CD4-positive, alpha-beta T cell treated with Interleukin-17A for 1 hour (primary cell): ENCODE measurements around the gene MACROD2.

Source experiments
- DNase-seq: peaks from one replicate; pipeline ENCODE4 v3.0.0-alpha.2; 2020

Gene MACROD2

DNA sequence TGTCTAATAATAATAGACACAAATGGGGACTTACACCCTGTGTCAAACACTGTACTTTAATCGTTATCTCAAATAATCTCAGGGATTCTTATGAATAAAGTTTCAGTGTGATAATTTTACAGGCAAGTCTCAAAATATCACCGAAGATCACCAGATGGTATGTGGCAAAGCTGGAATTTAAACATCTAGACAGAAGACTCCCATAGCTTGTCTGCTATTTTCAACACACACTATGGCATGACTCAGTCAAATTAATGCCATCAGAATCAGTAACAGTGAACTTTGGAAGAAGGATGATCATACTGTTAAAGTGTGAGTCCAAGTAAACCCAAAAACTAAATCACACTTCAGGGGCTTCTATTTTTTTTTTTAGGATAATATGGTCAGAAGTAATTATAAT lies 1209.7 kb downstream of the MACROD2 start:
- no peak for DNase-seq

- no peak for DNase-seq
These were observed 1210.4 kb downstream of the MACROD2 start for GRCh38 chr20:15205719-15206118.

DNA sequence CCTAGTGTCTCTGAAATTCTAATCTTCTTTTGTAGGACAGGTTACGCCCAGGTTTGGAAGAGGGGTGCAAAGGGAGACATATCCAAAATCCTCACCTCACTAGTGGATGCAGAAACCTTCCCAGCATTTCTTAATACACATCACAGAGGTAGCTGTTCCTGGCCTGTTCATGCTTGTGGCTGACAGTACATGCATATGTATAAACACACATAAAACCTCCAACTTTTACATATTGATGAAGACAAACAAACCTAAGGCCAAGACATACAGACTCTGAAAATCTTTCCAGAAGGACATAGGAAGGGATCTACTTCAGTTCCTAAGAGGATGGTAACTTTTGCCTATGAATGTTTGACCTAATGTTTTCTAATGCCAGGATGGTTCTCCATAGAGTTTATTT lies 1214.2 kb downstream of the MACROD2 start:
- DNase-seq, result no peak

DNA sequence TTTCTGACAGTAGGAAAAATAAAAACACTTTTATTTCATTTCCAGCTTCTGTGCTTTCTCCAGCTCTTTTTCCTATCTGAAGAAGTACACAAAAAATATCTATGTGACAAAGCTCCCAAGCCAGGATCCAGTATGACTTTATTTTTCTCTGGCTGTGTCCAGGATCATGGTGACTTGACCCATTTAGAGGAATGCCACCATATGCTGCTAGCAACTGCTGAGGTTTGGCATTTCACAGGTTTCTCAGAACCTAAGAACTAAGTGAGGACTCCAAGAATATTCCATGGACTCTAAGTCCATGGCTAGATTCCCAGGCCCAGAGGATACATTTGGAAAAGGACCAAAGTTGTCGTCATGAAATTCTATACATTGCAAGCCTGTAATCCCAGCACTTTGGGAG lies 1218.7 kb downstream of the MACROD2 start:
- DNase-seq, result no peak

DNA sequence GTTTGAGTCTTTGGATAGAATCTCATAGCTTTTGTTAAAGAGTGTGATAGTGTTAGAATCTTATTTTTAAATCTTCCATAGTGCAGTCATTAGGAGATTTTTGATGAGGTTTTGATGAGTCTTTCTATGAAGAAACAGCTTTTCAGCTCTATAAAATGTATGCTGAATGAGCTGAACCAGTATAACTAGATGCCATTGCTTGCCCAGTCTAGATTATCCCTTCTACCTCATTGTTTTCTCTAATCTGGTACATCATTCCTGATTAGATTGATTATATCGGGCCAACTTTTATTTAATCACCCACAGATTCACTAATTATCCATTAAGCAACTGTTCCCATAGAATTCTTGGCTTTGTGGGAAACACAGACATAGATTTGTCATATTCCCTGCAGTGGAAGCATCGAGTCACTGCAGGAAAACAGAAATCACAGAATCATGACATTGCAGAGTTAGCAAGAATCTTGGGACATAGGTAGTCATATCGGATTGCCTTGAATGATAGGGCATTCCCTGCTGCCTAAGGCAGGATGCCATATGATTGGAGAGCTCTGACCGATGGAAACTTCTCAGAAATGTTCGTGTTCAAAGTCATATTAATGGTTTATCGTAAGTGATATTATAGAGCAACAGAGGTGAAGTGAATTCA lies 1224.8 kb downstream of the MACROD2 start:
- no peak for DNase-seq

DNA sequence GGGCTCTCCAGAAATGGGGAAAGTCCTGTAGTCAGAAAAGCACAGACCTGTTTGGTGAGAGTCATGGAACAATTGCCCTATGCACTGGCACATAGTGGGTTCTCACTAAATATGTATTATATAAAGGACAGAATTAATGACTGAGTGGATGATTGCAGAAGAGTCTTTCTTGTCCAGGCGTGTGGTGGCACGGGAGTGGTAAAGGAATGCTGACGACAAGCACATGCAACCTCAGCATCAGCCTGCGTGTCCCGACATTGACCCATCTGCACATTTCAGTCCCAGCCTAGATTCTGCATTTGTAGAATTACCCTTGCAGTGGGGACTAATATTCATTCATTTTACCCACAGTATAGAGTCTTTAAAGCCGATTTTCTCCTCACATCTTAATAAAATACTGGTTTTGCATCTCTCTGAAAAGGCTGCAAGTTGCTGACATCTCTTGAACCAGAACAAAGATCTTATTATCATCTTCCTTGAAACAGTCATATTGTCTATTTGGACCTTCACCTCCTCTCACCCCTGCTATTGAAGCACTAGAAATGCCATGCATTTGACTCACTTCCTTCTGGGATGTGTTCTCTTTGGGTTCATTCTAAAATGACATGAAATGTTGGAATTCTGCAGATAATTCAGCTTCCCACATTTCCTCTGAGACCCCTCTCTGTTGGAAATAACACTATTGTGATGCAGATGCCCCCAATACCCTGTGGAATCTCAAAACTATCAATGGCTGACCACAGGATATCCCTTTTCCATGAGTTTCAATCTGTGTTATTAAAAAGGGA lies 1225.7 kb downstream of the MACROD2 start:
- no peak for DNase-seq

DNA sequence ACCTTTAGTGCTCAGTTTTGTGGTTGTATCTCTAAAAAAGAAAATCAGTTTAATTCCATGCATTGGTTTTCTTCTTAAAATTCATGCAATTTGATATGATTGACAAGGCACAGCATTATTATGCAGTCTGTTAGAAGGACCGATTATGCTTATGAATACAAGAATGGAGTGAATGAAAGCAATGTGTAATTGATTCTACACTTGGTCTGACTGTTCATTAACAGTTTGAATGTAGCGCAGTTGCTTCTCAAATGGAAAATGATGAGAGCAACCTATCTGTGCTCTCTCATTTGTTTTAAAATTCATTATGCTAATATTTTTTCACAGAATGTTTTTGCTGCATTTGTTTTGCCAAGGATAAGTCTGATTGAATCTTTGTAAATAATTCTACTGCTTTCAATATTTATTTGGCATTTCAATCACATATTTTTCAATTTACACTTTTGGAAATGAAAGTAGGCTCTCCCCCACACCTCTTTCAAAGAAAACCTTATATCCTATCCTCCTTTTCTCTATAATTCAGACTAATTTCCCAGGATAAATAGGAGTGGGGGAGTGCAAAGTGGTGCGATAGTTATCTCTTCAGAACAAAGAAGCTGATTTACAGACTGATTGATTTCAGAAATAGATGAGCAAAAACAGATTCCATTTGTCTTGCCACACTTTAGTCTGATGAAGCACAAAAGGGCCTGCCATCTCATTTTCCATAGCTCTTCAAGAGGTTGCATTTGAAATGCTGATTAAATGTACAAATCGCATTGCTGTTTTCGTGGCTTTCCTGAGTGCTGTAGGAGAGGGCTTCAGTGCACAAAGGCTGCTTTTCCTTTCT lies 1227.4 kb downstream of the MACROD2 start:
- no peak for DNase-seq

- no peak for DNase-seq
These were observed 1228.9 kb downstream of the MACROD2 start for GRCh38 chr20:15224199-15224598.

DNA sequence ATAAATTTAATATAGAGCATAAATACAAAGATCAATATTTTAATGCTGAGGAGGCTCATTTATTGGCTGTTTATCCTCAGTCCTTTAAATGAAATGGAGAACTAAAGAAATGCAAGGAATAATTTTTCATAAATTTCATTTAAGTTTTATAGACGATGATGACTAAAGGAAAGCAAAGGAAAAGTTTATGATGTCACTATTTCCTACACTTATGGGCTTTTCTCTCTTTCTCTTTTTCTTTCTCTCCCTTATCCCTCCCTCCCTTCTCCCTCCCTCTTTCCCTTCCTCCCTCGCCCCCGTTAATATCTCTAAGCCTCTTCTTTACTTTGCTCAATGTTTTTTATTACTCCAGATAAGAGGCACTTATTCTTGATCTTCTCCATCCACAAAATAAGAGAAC lies 1231.8 kb downstream of the MACROD2 start:
- no peak for DNase-seq

DNA sequence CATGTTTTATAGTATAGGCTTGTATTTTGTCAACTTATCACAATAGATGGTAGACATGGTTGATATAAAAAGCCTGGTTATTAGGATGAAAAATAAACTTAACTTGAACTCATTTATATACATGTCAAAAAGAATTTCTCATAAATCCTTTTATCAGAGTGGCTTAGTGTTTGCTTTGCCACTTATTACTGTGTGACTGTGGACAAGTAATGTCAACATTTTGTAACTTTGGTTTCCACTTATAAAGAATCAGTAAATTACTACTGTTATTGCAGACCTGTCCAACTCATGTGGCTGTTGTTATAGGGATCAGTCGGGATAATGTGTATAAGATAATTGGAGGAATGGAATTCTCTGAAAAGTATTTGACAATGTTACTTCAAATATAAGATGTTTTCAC lies 1236.9 kb downstream of the MACROD2 start:
- DNase-seq, result no peak

DNA sequence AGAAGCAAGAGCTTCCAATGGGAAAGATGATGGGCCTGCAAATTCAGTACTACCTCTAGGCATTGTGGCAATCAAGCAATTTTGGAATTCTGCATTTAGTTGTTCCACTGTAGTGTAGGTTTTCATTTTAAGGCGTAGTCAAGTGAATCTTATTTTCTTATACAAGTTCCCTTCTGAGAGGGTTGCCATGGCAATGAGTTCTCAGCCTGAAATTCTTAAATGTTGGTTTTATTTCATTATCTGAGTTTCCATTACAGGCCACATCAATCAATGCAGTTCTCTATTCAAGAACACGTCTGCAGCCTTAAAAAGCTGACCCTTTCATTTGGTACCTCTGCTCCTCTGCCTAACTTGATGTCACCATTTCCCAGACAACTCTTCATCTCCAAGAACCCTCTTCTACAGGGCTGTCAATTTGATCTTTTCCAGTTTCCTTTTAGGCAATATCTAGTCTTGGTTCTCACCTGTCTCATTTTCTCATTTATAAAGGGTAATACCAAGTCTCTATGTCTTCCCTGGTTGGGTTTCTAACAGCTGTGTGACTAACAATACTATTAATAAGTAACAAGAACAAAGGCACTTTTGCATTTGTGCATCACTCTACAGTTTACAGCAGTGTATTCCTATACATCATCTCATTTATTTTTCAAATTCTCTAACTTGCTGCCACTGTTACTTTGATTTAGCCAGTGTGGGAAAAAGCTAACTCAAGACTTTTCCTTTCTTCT lies 1240.3 kb downstream of the MACROD2 start:
- DNase-seq, result no peak

DNA sequence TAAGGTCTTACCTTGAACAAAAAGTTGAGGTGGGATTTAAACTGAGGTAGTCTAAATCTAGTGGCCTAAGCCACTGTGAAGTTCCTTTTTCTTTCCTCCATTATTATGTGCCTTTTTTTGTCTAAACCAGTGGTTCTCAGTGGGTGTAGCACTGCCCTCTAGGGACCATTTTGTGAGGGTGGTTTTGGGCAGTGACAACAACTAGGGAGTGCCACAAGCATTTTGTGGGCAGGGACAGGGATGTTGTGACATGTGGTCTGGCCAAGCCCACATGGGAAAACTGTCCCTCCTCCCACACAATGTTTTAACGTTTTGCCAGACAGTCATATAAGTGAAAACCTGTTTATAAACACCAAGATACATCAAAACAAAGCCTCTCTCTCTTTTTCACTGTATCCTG lies 1241.5 kb downstream of the MACROD2 start:
- DNase-seq, result no peak

- no peak for DNase-seq
These were observed 1244.4 kb downstream of the MACROD2 start for GRCh38 chr20:15239542-15240206.

- no peak for DNase-seq
These were observed 1245.5 kb downstream of the MACROD2 start for GRCh38 chr20:15240801-15241200.

DNA sequence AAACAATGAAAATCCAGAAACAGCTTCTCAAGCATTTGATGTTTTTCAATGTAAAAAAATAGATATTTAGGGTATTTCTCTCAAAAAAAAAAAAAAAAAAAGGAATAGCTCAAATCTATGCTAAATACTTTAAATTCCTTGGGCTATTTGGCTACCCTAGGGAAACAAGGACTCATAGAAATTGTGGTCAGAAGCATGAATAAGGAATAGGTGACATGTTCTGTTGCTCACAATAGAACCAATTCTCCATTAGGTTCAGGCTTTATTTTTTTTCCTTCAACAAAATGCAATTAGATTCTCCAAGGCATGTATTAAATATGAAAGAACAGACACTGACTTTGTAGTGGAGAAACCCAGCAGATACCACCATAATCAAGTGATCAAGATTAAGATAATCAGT lies 1246.4 kb downstream of the MACROD2 start:
- no peak for DNase-seq

- DNase-seq, result no peak
These were observed 1247.5 kb downstream of the MACROD2 start for GRCh38 chr20:15242773-15243172.

DNA sequence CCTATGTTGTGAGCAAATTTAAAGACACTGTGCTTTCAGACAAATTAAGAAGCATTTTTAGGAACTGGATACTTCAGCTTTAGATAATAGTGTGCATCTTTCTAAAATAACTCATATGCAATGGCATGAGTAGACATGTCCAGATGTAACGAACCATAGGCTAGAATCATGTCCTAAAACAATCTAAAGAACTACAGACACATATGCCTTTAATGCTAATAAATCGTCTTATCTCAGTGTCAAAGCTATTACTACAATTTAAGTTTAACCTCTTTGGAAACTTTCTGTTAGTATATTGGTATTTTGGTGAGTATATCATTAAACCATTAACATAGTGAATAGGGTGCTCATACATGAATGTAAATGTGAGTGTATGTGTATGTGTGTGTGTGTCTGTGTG lies 1250.6 kb downstream of the MACROD2 start:
- DNase-seq, result no peak

GRCh38 chr20:15248618-15249395 lies 1253.5 kb downstream of the MACROD2 start:
- no peak for DNase-seq

- DNase-seq, result no peak
These were observed 1255.9 kb downstream of the MACROD2 start for GRCh38 chr20:15251171-15251570.

DNA sequence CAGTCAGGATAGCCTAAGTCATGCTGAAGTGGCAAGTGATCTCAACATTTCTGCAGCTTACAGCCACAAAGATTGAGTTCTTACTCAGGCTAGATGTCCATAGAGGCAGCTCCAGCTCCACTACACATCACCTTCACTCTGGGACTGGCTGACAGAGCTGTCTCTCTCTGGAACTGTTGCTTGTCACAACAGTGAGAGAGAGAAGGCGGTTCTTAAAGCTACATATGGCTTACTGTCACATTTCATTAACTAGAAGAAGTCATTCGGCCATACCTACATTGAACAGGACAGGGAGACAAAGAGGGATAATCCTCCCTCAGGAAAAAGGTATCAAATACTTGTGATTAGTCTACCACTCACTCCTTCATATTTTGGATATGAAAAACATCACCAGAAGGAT lies 1257.0 kb downstream of the MACROD2 start:
- no peak for DNase-seq

GRCh38 chr20:15253431-15253830 lies 1258.1 kb downstream of the MACROD2 start:
- no peak for DNase-seq
